Activated T-helper 17 cell treated with anti-CD3 and anti-CD28 coated beads, Interleukin-2, amount 50 U/mL, for 72 hours (primary cell): ENCODE measurements around the gene PM20D1. TPM values are rescaled to one million over a fixed set of nuclear protein-coding genes. Genes with fewer than 3 reads are reported as not detected.
A peak's percentile ranks its signal among the peaks of the same experiment; 100 is the strongest.

Source experiments
- ATAC-seq: fragments of 150-1000 bp; cut with Tn5 transposase; replicated peaks from 2 replicates; pipeline ENCODE4 v1.10.0; 2021; ENCODE audit warnings: mild to moderate bottlenecking, moderate library complexity
- H3K27ac Mint-ChIP-seq: one replicate; pipeline ENCODE4 v1.8.0; 2022; ENCODE audit warnings: mixed read lengths
- H3K27me3 Mint-ChIP-seq: one replicate; pipeline ENCODE4 v1.8.0; 2022; ENCODE audit warnings: mixed read lengths
- H3K36me3 Mint-ChIP-seq: one replicate; pipeline ENCODE4 v1.8.0; 2022; ENCODE audit warnings: low read depth, mild to moderate bottlenecking, mixed read lengths
- H3K4me1 Mint-ChIP-seq: one replicate; pipeline ENCODE4 v1.8.0; 2022; ENCODE audit warnings: mixed read lengths
- H3K4me3 Mint-ChIP-seq: one replicate; pipeline ENCODE4 v1.8.0; 2022; ENCODE audit warnings: mild to moderate bottlenecking, mixed read lengths
- H3K9me3 Mint-ChIP-seq: one replicate; pipeline ENCODE4 v1.8.0; 2022; ENCODE audit warnings: mixed read lengths
- total RNA-seq, 2 donors: library from RNA; stranded (reverse); gene quantifications; one replicate each; pipeline ENCODE4 v1.2.3, GENCODE V29; 2022

The PM20D1 gene
- total RNA-seq, 2 donors from 2014 or later, result 0.32 TPM

DNA sequence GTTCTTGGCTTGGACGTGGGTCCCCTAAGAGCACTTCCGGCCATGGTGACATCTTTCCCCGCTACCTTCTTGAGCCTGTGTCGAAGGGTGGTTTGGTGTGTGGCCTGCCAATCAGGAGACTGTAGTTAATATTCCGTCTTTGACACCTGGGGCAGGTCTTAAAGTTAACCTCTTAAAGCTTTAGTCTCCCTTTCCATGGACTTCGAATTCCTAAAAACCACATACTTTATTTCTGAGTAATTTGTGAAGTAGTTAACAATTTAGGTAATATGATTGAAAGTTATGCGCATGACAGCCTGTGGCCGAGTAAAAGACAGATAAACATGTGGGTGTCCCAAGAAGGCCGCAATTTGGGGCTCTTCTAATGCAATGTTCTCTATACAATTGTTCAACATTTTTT is 64.5 kb downstream of the PM20D1 start:
- H3K9me3 Mint-ChIP-seq, result no peaks in the 10 kb centered on the region
- no peak overlapping the region for H3K27ac Mint-ChIP-seq
- ATAC-seq, result no peak
- H3K4me3 Mint-ChIP-seq, result no peak overlapping the region
- peaks cover 3% of the 10 kb centered on the region for H3K4me1 Mint-ChIP-seq
- H3K36me3 Mint-ChIP-seq, result peaks cover 15% of the 10 kb centered on the region
- no peaks in the 10 kb centered on the region for H3K27me3 Mint-ChIP-seq

DNA sequence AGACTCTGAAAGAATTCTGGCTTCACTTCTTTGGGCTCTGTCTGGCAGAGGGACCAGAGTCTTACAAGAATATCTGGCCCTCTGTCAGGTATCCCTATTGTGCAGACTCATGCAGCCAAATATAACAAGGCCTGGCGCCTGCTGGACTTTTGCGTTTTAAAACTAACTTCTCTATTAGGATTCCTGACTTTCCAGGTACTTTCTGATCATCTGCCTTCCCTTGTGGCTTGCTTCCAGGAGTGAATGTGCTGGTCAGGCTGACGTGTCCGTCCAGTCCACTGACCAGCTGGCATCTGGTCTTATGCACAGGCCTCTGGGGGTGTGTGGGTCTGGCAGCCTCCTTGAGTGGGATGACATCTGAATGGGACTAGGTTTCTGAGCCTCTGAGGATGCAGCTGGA is 66.0 kb downstream of the PM20D1 start:
- no peaks in the 10 kb centered on the region for H3K27me3 Mint-ChIP-seq
- H3K4me1 Mint-ChIP-seq, result peaks cover 3% of the 10 kb centered on the region
- no peaks in the 10 kb centered on the region for H3K9me3 Mint-ChIP-seq
- H3K36me3 Mint-ChIP-seq, result no peaks in the 10 kb centered on the region
- no peak overlapping the region for H3K27ac Mint-ChIP-seq
- no peak overlapping the region for H3K4me3 Mint-ChIP-seq
- no peak for ATAC-seq

GRCh38 chr1:205783433-205783795 is 66.5 kb downstream of the PM20D1 start:
- Mint-ChIP-seq H3K27me3 (no peaks in the 10 kb centered on the region), H3K36me3 (no peaks in the 10 kb centered on the region), H3K27ac (no peak overlapping the region), H3K9me3 (no peaks in the 10 kb centered on the region), H3K4me1 (peaks cover 3% of the 10 kb centered on the region), H3K4me3 (no peak overlapping the region)
- ATAC-seq, result no peak

DNA sequence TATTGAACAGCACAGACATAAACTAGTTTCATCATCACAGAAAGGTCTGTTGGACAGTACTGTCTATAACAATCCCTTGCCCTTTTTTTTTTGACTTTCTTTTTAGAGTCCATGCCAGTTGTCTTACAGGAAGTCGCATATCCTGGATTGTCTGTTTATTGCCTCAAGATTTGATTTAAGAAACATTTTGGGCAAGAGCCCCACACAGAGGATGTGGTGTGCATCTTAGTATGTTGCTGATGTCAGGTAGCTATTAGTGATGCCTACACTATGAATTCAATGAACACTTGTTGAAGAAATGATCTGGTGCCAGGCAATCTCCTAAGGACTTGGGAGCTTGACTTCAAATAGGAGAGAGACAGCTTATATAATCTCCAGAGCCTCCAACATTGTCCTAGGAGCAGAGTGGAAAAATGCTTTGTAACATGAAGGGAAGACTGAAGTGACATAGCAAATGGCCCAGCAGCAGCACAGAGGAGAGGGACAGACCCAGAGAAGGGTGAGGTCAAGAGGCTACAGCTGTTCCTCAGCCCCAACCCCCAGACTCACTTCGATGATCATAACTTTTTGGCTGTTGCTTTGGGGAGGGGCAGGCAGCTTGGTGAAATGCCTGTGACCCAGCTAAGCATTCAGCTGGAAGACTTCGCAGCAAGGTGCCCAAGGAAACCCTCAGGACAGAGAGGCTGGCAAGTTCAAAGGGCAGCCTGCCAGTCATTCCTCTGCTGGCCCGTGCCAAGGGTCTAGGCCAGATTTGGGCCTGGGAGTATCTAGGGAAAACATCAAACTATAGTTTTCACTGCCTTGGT is 67.1 kb downstream of the PM20D1 start:
- H3K27ac Mint-ChIP-seq, result no peak overlapping the region
- no peaks in the 10 kb centered on the region for H3K36me3 Mint-ChIP-seq
- H3K27me3 Mint-ChIP-seq, result no peaks in the 10 kb centered on the region
- ATAC-seq, result peak; percentile 12
- H3K4me3 Mint-ChIP-seq, result no peak overlapping the region
- no peaks in the 10 kb centered on the region for H3K9me3 Mint-ChIP-seq
- H3K4me1 Mint-ChIP-seq, result peaks cover 3% of the 10 kb centered on the region

- H3K9me3 Mint-ChIP-seq, result no peaks in the 10 kb centered on the region
- H3K4me3 Mint-ChIP-seq, result no peak overlapping the region
- H3K4me1 Mint-ChIP-seq, result peaks cover 11% of the 10 kb centered on the region
- peaks cover 1% of the 10 kb centered on the region for H3K36me3 Mint-ChIP-seq
- no peak for ATAC-seq
- H3K27me3 Mint-ChIP-seq, result no peaks in the 10 kb centered on the region
- H3K27ac Mint-ChIP-seq, result peak overlapping the region; percentile 46
Measured at GRCh38 chr1:205780335-205780734, 69.6 kb downstream of the PM20D1 start.

Other genes with a start within 250 kb of the PM20D1 start
- gene ELK4, start 218.1 kb downstream of the PM20D1 start, total RNA-seq, result 10 to 100 TPM; 72.9 to 76.4 TPM
- gene SLC45A3, start 169.6 kb downstream of the PM20D1 start, total RNA-seq, result under 1 TPM; 0.37 to 0.63 TPM
- 100 to 1,000 TPM; 102 to 110 TPM for gene NUCKS1, start 100.0 kb downstream of the PM20D1 start, total RNA-seq
- gene RAB29, start 74.7 kb downstream of the PM20D1 start, total RNA-seq, result 10 to 100 TPM; 31.9 to 40.4 TPM
- 10 to 100 TPM; 27.7 to 56.8 TPM for gene SLC41A1, start 36.9 kb downstream of the PM20D1 start, total RNA-seq
- gene SLC26A9, start 93.3 kb upstream of the PM20D1 start, total RNA-seq, result not detected
- not detected for gene RAB7B, start 153.3 kb upstream of the PM20D1 start, total RNA-seq
- not detected for gene CTSE, start 173.8 kb upstream of the PM20D1 start, total RNA-seq
- not detected for gene RHEX, start 203.0 kb upstream of the PM20D1 start, total RNA-seq